Spleen (tissue), 7 donors: ENCODE results near the gene TATDN3.

Experiments used
- POLR2A ChIP-seq, 3 donors: fragments of 450-650 bp; IDR thresholded peaks; one replicate each; pipeline ENCODE4 v1.5.1; 2017; ENCODE audit warnings: antibody characterized with exemption in 3 of 3, mild to moderate bottlenecking in 1 of 3
- POLR2AphosphoS5 ChIP-seq, 3 donors: sonication (generic); formaldehyde crosslinking; IDR thresholded peaks; one replicate each; pipeline ENCODE4 v1.5.1; 2017; ENCODE audit warnings: antibody characterized with exemption in 3 of 3
- TF ChIP-seq, protein P1 (sequence below), 11 experiments: fragments of 200-600 bp in 7 of 11; fragments of 450-650 bp in 4 of 11; sonication (generic) in 4 of 11; IDR thresholded peaks in 8 of 11; conservative IDR thresholded peaks in 3 of 11; 1 replicate in 7 of 11; 2 replicates in 4 of 11; pipeline versions ENCODE4 v1.4.0 to v1.8.0; 2016 to 2021; ENCODE audit warnings: antibody characterized with exemption in 11 of 11, inconsistent platforms in 4 of 11, mild to moderate bottlenecking in 1 of 11
- donor health status: DM: no; HTN: no; CAD: no; lungs with moderate emphysema.
- donor health status: DM: no; HTN: no; CAD: no.
- donor health status: DM: no; HTN: no; CAD: no.

- TF ChIP-seq POLR2A (IDR thresholded peaks at IDR 0.05) (no peak), POLR2AphosphoS5 (IDR thresholded peaks at IDR 0.05) (no peak)
- TF ChIP-seq, protein P1, sequence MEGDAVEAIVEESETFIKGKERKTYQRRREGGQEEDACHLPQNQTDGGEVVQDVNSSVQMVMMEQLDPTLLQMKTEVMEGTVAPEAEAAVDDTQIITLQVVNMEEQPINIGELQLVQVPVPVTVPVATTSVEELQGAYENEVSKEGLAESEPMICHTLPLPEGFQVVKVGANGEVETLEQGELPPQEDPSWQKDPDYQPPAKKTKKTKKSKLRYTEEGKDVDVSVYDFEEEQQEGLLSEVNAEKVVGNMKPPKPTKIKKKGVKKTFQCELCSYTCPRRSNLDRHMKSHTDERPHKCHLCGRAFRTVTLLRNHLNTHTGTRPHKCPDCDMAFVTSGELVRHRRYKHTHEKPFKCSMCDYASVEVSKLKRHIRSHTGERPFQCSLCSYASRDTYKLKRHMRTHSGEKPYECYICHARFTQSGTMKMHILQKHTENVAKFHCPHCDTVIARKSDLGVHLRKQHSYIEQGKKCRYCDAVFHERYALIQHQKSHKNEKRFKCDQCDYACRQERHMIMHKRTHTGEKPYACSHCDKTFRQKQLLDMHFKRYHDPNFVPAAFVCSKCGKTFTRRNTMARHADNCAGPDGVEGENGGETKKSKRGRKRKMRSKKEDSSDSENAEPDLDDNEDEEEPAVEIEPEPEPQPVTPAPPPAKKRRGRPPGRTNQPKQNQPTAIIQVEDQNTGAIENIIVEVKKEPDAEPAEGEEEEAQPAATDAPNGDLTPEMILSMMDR (IDR thresholded peaks at IDR 0.05 in 8 of 11, conservative IDR thresholded peaks at IDR 0.05 in 3 of 11): no peak
These were observed 34.2 kb downstream of the TATDN3 start for GRCh38 chr1:212825798-212826452.
